GM12874 (cell line): ENCODE data around the gene KRT79.

ENCODE experiments used
- TF ChIP-seq, protein P1 (sequence below): IDR thresholded peaks from 2 replicates; pipeline ENCODE4 v1.5.1; 2011; ENCODE audit warnings: low read depth, mild to moderate bottlenecking, control low read depth, low read length, moderate library complexity; ENCODE audit not compliant: insufficient read depth

Gene KRT79

DNA sequence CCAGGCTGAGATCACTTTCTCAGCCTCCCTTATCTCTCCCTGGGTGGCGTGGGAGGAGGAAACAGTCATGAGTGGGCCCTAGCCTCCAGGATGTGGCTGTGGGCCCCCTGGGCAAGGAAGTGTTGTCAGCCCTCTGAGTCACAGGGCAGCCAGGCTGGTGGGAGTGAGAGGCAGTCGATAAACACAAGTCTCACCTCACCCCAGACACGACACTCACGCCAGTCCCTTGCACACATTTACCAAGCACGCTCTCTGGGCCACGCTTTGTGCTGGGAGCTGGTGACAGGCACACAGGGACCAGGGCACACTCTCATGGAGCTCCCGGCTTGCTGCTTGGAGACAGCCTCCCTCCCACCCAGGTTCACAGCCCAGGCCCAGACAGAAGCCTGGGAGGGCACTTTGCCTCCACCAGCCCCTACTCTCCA lies 1.9 kb upstream of the KRT79 start:
- TF ChIP-seq, protein P1, sequence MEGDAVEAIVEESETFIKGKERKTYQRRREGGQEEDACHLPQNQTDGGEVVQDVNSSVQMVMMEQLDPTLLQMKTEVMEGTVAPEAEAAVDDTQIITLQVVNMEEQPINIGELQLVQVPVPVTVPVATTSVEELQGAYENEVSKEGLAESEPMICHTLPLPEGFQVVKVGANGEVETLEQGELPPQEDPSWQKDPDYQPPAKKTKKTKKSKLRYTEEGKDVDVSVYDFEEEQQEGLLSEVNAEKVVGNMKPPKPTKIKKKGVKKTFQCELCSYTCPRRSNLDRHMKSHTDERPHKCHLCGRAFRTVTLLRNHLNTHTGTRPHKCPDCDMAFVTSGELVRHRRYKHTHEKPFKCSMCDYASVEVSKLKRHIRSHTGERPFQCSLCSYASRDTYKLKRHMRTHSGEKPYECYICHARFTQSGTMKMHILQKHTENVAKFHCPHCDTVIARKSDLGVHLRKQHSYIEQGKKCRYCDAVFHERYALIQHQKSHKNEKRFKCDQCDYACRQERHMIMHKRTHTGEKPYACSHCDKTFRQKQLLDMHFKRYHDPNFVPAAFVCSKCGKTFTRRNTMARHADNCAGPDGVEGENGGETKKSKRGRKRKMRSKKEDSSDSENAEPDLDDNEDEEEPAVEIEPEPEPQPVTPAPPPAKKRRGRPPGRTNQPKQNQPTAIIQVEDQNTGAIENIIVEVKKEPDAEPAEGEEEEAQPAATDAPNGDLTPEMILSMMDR: no peak

DNA sequence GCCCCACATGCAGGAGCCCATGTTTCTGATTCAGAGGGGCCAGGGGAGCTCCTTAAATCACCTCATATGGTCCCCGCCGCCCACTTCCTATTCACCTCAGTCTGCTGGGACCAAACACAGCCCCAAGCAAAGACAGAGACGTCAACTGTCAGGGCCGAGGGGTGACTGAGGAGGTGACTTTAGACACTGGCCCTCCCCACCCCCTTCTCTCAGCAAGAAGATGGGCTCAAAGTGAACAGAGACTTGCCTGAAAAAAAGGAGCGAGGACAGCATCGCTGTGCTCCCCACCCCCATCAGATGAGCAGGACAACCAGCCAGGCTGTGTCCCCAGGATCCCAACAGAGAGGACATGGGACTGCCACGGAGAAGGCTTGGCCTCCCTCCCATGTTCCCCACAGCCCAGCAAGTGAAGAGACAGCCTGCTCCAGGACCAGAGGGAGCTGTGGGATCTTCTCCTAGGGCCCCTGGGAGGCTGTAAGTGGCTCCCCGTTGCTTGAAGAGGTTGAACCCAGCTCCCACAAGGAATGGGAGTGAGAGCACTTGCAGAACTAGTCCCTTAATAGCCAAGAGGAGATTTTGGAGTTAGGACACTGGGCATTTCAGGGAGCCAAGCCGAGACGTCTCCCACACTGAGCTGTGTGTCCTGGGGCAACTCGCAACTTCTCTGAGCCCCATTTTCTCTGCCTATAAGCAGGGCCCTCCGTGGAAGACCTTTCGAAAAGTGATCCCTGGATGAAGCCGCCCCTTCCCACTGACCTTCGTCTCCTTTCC lies 1.3 kb upstream of the KRT79 start:
- TF ChIP-seq, protein P1: no peak

DNA sequence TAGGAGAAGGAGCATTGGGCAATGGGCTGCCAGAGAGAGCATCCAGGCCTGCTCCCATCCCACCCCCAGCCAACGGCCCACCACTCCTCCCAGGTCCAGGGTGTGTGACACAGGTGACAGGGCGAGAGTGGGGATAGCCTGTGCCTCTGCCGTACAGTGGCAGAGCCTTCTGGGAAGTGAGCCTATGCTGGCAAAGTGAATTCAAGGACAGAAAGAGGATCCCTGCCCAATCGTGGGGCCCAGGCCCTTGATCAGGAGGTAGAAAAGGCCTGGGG lies 553 bp upstream of the KRT79 start:
- TF ChIP-seq, protein P1: no peak

DNA sequence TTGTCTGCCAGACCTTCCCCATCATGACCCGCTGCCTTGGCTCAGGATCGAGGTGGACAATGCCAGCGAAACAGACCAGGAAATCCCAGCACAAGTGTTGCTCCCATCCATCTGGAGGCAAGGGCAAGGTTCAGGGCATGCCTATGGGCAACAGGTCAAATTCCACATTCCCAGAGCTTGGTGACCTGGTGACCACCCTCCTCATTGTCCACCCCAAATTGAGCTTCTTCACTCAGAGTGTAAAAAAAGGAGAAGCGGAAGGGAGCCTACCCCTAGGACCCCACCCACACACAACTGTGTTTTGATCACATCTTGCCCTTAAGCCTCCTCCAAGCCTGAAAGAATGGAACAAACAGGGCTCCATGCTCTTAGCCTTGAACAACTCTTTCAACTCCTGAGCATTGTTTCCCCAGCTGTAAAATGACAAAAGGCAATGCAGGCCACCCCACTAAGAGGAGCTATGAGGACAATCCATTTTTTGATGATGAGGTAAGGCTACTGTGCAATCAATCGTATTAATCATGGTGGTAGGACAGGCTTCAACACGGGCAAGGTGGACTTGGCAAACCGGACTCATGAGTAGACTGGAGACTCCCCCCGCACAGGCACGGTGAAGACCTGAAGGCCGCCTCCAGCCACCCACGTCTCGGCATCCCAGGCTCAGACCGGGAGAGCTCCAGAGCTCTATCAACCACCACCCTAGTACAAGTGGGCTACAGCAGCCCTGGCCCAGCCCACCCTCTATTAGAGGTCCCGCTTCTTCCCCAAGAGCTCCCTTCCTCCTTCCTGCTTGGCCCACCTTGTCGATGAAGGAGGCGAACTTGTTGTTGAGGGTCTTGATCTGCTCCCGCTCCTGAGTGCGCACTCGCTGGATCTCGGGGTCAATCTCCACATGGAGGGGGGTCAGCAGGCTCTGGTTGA lies 866 bp downstream of the KRT79 start:
- TF ChIP-seq, protein P1: no peak

DNA sequence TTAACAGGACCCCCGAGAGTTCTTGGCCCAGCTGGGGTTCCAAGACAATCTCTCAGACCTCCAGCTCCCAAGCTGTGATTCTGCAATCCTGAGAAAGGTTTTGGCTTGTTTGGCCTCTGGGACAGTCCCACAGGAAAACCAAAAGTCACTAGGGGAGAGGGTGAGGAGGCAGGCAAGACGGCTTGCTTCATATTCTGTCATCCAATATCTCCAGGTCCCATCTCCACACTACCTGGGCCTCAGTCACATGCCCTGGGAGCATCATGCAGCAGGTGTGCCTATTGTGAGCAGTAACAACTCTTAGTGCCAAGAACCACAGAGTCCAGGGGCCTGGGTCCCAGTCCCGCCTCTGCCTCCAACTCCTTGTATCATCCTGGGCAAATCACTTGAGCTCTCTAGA lies 1.7 kb downstream of the KRT79 start:
- TF ChIP-seq, protein P1: no peak

DNA sequence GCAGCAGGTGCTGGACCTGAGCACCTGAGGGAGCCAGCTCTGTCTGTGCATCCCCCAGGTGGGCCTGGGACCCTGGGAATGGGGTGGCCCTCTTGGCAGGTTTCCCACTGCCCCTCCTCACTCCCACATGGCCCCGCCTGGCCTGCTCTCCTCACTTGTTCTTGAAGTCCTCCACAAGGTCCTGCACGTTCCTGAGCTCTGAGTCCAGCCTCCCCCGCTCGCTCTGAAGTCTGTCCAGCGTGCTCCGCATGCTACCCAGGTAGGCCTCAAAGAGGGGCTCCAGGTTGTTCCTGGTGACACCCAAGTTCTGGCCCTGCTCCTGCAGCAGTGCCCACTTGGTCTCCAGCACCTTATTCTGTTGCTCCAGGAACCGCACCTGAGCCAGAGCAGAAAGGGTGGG lies 2.9 kb downstream of the KRT79 start:
- TF ChIP-seq, protein P1: no peak

DNA sequence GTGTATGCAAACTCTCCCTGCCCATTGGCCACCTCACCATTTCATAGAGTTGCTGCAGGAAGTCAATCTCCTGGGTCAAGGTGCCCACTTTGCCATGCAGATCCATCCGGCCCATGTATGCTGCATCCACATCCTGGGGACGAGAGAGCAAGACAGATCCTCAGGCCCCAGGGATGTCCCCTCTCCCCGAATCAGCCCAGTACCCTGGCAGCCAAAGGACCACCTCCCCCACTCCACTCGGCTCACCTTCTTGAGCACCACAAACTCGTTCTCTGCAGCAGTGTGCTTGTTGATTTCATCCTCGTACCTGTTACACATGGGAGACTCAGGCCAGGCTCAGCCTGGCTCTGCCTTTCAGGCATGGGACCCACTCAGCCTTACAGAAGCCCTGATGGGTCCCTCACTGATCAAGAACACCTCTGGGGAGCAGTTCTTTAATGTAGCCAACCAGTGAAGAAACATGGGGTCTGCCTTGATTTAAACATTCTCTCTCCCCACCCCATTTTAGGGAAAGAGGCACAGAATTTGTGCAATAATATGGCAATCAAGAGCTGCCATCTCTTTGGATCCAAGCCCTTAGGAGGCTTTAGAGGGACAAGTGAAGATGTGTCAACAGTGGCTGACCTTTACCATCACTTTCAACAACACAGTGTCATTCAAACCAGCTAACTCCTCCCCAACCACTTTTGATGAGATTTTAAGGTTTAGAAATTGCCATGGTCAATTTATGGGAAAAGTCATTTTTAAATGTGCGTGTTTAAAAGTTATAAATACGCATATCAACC lies 3.9 kb downstream of the KRT79 start:
- TF ChIP-seq, protein P1: no peak
